HEK293 (cell line): ENCODE measurements around the gene DUSP10.

Source experiments
- FEZF1 ChIP-seq: fragments of 450-650 bp; formaldehyde crosslinking; IDR thresholded peaks from 2 replicates; pipeline ENCODE4 v1.5.1; 2016; ENCODE audit warnings: missing biosample characterization, missing genetic modification characterization
- KLF1 ChIP-seq: fragments of 450-650 bp; formaldehyde crosslinking; IDR thresholded peaks from 2 replicates; pipeline ENCODE4 v1.5.1; 2016; ENCODE audit warnings: missing biosample characterization, missing genetic modification characterization
- MZF1 ChIP-seq: fragments of 450-650 bp; formaldehyde crosslinking; IDR thresholded peaks from 2 replicates; pipeline ENCODE4 v1.5.1; 2017; ENCODE audit warnings: missing biosample characterization, missing genetic modification characterization, borderline replicate concordance
- OSR2 ChIP-seq: fragments of 450-650 bp; formaldehyde crosslinking; IDR thresholded peaks from 2 replicates; pipeline ENCODE4 v1.5.1; 2016; ENCODE audit warnings: missing biosample characterization, missing genetic modification characterization
- REST ChIP-seq: fragments of 450-650 bp; formaldehyde crosslinking; IDR thresholded peaks from 2 replicates; pipeline ENCODE4 v1.5.1; 2016; ENCODE audit warnings: missing biosample characterization, missing genetic modification characterization
- SP2 ChIP-seq: fragments of 450-650 bp; formaldehyde crosslinking; IDR thresholded peaks from 2 replicates; pipeline ENCODE4 v1.5.1; 2016; ENCODE audit warnings: missing biosample characterization, missing genetic modification characterization
- SP3 ChIP-seq: fragments of 450-650 bp; formaldehyde crosslinking; IDR thresholded peaks from 2 replicates; pipeline ENCODE4 v1.5.1; 2016; ENCODE audit warnings: missing biosample characterization, missing genetic modification characterization
- ZIC2 ChIP-seq: fragments of 450-650 bp; formaldehyde crosslinking; IDR thresholded peaks from 2 replicates; pipeline ENCODE4 v1.5.1; 2016; ENCODE audit warnings: missing biosample characterization, missing genetic modification characterization
- ZNF10 ChIP-seq: fragments of 450-650 bp; formaldehyde crosslinking; IDR thresholded peaks from 2 replicates; pipeline ENCODE4 v1.5.1; 2017; ENCODE audit warnings: missing biosample characterization, missing genetic modification characterization
- ZNF140 ChIP-seq: fragments of 450-650 bp; formaldehyde crosslinking; IDR thresholded peaks from 2 replicates; pipeline ENCODE4 v1.5.1; 2016; ENCODE audit warnings: missing biosample characterization, missing genetic modification characterization
- ZNF2 ChIP-seq: fragments of 450-650 bp; formaldehyde crosslinking; IDR thresholded peaks from 2 replicates; pipeline ENCODE4 v1.5.1; 2016; ENCODE audit warnings: missing biosample characterization, missing genetic modification characterization
- ZNF221 ChIP-seq: fragments of 450-650 bp; formaldehyde crosslinking; IDR thresholded peaks from 2 replicates; pipeline ENCODE4 v1.5.1; 2017; ENCODE audit warnings: missing biosample characterization, missing genetic modification characterization, borderline replicate concordance
- ZNF23 ChIP-seq: fragments of 450-650 bp; formaldehyde crosslinking; IDR thresholded peaks from 2 replicates; pipeline ENCODE4 v1.5.1; 2016; ENCODE audit warnings: missing biosample characterization, missing genetic modification characterization, borderline replicate concordance
- ZNF24 ChIP-seq: fragments of 450-650 bp; formaldehyde crosslinking; IDR thresholded peaks from 2 replicates; pipeline ENCODE4 v1.5.1; 2016; ENCODE audit warnings: missing biosample characterization, missing genetic modification characterization
- ZNF266 ChIP-seq: fragments of 450-650 bp; formaldehyde crosslinking; IDR thresholded peaks from 2 replicates; pipeline ENCODE4 v1.5.1; 2016; ENCODE audit warnings: missing biosample characterization, missing genetic modification characterization, low read depth
- ZNF292 ChIP-seq: fragments of 450-650 bp; formaldehyde crosslinking; IDR thresholded peaks from 2 replicates; pipeline ENCODE4 v1.5.1; 2016; ENCODE audit warnings: low read depth, missing biosample characterization, missing genetic modification characterization, borderline replicate concordance
- ZNF324 ChIP-seq: fragments of 450-650 bp; formaldehyde crosslinking; IDR thresholded peaks from 2 replicates; pipeline ENCODE4 v1.5.1; 2016; ENCODE audit warnings: missing biosample characterization, missing genetic modification characterization
- ZNF366 ChIP-seq: fragments of 450-650 bp; formaldehyde crosslinking; conservative IDR thresholded peaks from 2 replicates; pipeline ENCODE4 v1.5.1; 2016; ENCODE audit warnings: missing biosample characterization, missing genetic modification characterization
- ZNF501 ChIP-seq: fragments of 450-650 bp; formaldehyde crosslinking; IDR thresholded peaks from 2 replicates; pipeline ENCODE4 v1.5.1; 2016; ENCODE audit warnings: missing biosample characterization, missing genetic modification characterization
- ZNF600 ChIP-seq: fragments of 450-650 bp; formaldehyde crosslinking; IDR thresholded peaks from 2 replicates; pipeline ENCODE4 v1.5.1; 2016; ENCODE audit warnings: missing biosample characterization, missing genetic modification characterization
- ZNF624 ChIP-seq: fragments of 450-650 bp; formaldehyde crosslinking; IDR thresholded peaks from 2 replicates; pipeline ENCODE4 v1.5.1; 2017; ENCODE audit warnings: missing biosample characterization, missing genetic modification characterization
- ZNF670 ChIP-seq: fragments of 450-650 bp; formaldehyde crosslinking; IDR thresholded peaks from 2 replicates; pipeline ENCODE4 v1.5.1; 2016; ENCODE audit warnings: missing biosample characterization, missing genetic modification characterization, low read depth
- ZNF76 ChIP-seq: fragments of 450-650 bp; formaldehyde crosslinking; IDR thresholded peaks from 2 replicates; pipeline ENCODE4; 2016; ENCODE audit warnings: low read depth, missing biosample characterization, missing genetic modification characterization, borderline replicate concordance
- ZNF792 ChIP-seq: fragments of 450-650 bp; formaldehyde crosslinking; IDR thresholded peaks from 2 replicates; pipeline ENCODE4 v1.5.1; 2016; ENCODE audit warnings: missing biosample characterization, missing genetic modification characterization
- ZNF843 ChIP-seq: fragments of 450-650 bp; formaldehyde crosslinking; IDR thresholded peaks from 2 replicates; pipeline ENCODE4 v1.5.1; 2016; ENCODE audit warnings: missing biosample characterization, missing genetic modification characterization
- TF ChIP-seq, protein P1 (sequence below): fragments of 450-650 bp; formaldehyde crosslinking; IDR thresholded peaks from 2 replicates; pipeline ENCODE4 v1.5.1; 2016; ENCODE audit warnings: missing biosample characterization, missing genetic modification characterization, borderline replicate concordance
- TF ChIP-seq, protein P2 (sequence below): fragments of 450-650 bp; formaldehyde crosslinking; IDR thresholded peaks from 2 replicates; pipeline ENCODE4 v1.5.1; 2016; ENCODE audit warnings: missing biosample characterization, missing genetic modification characterization, low read depth
- TF ChIP-seq, protein P3 (sequence below): fragments of 450-650 bp; formaldehyde crosslinking; IDR thresholded peaks from 2 replicates; pipeline ENCODE4 v1.5.1; 2016; ENCODE audit warnings: missing biosample characterization, missing genetic modification characterization

Gene DUSP10

DNA sequence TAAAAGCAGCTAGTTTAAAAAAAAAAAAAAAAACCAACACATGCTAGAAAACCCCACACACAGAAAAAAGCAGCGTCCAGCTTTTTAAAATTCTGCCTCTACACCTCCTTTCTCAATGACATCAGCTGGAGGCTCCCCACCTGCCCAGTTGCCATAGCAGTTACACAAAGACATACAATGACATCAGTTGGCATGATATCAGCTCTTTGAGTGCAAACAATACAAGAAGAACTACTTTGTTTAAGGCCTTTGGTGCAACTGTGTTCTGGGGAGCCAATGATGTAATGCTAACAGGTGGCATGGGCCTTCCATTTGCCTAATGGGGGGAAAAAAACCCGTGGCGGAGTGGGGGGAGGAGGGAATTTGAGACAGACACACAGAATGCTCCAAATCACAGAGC is 32.9 kb downstream of the DUSP10 start (continued):
- TF ChIP-seq, protein P1, sequence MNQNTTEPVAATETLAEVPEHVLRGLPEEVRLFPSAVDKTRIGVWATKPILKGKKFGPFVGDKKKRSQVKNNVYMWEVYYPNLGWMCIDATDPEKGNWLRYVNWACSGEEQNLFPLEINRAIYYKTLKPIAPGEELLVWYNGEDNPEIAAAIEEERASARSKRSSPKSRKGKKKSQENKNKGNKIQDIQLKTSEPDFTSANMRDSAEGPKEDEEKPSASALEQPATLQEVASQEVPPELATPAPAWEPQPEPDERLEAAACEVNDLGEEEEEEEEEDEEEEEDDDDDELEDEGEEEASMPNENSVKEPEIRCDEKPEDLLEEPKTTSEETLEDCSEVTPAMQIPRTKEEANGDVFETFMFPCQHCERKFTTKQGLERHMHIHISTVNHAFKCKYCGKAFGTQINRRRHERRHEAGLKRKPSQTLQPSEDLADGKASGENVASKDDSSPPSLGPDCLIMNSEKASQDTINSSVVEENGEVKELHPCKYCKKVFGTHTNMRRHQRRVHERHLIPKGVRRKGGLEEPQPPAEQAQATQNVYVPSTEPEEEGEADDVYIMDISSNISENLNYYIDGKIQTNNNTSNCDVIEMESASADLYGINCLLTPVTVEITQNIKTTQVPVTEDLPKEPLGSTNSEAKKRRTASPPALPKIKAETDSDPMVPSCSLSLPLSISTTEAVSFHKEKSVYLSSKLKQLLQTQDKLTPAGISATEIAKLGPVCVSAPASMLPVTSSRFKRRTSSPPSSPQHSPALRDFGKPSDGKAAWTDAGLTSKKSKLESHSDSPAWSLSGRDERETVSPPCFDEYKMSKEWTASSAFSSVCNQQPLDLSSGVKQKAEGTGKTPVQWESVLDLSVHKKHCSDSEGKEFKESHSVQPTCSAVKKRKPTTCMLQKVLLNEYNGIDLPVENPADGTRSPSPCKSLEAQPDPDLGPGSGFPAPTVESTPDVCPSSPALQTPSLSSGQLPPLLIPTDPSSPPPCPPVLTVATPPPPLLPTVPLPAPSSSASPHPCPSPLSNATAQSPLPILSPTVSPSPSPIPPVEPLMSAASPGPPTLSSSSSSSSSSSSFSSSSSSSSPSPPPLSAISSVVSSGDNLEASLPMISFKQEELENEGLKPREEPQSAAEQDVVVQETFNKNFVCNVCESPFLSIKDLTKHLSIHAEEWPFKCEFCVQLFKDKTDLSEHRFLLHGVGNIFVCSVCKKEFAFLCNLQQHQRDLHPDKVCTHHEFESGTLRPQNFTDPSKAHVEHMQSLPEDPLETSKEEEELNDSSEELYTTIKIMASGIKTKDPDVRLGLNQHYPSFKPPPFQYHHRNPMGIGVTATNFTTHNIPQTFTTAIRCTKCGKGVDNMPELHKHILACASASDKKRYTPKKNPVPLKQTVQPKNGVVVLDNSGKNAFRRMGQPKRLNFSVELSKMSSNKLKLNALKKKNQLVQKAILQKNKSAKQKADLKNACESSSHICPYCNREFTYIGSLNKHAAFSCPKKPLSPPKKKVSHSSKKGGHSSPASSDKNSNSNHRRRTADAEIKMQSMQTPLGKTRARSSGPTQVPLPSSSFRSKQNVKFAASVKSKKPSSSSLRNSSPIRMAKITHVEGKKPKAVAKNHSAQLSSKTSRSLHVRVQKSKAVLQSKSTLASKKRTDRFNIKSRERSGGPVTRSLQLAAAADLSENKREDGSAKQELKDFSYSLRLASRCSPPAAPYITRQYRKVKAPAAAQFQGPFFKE = no peak
- TF ChIP-seq ZNF140 (tag by site-specific recombination) (no peak), SP2 (tag by site-specific recombination) (no peak), ZNF76 (no peak), ZNF324 (tag by site-specific recombination) (peak; percentile 66; the same call in 1 of the 2 replicates), ZNF2 (peak; percentile 75; the same call in 1 of the 2 replicates), ZNF624 (tag by site-specific recombination) (no peak), ZNF24 (tag by site-specific recombination) (peak; percentile 74), SP3 (tag by site-specific recombination) (no peak), ZNF266 (tag by site-specific recombination) (no peak), ZNF366 (tag by site-specific recombination) (peak; percentile 87), ZNF292 (tag by site-specific recombination) (no peak), ZNF501 (tag by site-specific recombination) (peak; percentile 60; the same call in 1 of the 2 replicates), REST (tag by site-specific recombination) (no peak), OSR2 (tag by site-specific recombination) (peak; percentile 77), ZNF670 (tag by site-specific recombination) (no peak), MZF1 (tag by site-specific recombination) (peak; percentile 65), KLF1 (tag by site-specific recombination) (no peak), ZNF600 (peak; percentile 68; the same call in 1 of the 2 replicates), ZNF843 (peak; percentile 85), ZNF10 (tag by site-specific recombination) (no peak), ZNF792 (tag by site-specific recombination) (0 out of 2 replicates have a peak, but pooled peaks have one; percentile 43), ZNF221 (no peak), ZIC2 (tag by site-specific recombination) (no peak), FEZF1 (tag by site-specific recombination) (peak; percentile 37), ZNF23 (tag by site-specific recombination) (no peak)
- TF ChIP-seq, protein P2, sequence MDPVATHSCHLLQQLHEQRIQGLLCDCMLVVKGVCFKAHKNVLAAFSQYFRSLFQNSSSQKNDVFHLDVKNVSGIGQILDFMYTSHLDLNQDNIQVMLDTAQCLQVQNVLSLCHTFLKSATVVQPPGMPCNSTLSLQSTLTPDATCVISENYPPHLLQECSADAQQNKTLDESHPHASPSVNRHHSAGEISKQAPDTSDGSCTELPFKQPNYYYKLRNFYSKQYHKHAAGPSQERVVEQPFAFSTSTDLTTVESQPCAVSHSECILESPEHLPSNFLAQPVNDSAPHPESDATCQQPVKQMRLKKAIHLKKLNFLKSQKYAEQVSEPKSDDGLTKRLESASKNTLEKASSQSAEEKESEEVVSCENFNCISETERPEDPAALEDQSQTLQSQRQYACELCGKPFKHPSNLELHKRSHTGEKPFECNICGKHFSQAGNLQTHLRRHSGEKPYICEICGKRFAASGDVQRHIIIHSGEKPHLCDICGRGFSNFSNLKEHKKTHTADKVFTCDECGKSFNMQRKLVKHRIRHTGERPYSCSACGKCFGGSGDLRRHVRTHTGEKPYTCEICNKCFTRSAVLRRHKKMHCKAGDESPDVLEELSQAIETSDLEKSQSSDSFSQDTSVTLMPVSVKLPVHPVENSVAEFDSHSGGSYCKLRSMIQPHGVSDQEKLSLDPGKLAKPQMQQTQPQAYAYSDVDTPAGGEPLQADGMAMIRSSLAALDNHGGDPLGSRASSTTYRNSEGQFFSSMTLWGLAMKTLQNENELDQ (tag by site-specific recombination) = no peak
- TF ChIP-seq, protein P3, sequence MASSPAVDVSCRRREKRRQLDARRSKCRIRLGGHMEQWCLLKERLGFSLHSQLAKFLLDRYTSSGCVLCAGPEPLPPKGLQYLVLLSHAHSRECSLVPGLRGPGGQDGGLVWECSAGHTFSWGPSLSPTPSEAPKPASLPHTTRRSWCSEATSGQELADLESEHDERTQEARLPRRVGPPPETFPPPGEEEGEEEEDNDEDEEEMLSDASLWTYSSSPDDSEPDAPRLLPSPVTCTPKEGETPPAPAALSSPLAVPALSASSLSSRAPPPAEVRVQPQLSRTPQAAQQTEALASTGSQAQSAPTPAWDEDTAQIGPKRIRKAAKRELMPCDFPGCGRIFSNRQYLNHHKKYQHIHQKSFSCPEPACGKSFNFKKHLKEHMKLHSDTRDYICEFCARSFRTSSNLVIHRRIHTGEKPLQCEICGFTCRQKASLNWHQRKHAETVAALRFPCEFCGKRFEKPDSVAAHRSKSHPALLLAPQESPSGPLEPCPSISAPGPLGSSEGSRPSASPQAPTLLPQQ = peak; percentile 87
